Rectal smooth muscle tissue (tissue), 1 donor: ENCODE measurements around the gene ABHD2.
"Not testable (repeated sequence)": the region's sequence is repeated elsewhere in the genome, so short reads cannot be mapped to it uniquely, and the experiment has no call there.

ENCODE experiments used
- H3K27ac ChIP-seq: one replicate; pipeline ENCODE4 v1.7.0; 2013; ENCODE audit warnings: low read depth, low read length, inconsistent platforms
- H3K27me3 ChIP-seq: one replicate; pipeline ENCODE4 v1.7.0; 2013; ENCODE audit warnings: low read length; ENCODE audit not compliant: control insufficient read depth, insufficient read depth
- H3K36me3 ChIP-seq: one replicate; pipeline ENCODE4 v1.7.0; 2013; ENCODE audit warnings: low read length; ENCODE audit not compliant: control insufficient read depth, insufficient read depth
- H3K4me1 ChIP-seq: one replicate; pipeline ENCODE4 v1.7.0; 2013; ENCODE audit warnings: low read length; ENCODE audit not compliant: control insufficient read depth, insufficient read depth
- H3K4me3 ChIP-seq: one replicate; pipeline ENCODE4 v1.7.0; 2013; ENCODE audit warnings: low read length
- H3K9ac ChIP-seq: one replicate; pipeline ENCODE4 v1.7.0; 2013; ENCODE audit warnings: low read length

The ABHD2 gene

GRCh38 chr15:89227425-89227824, 139.2 kb downstream of the ABHD2 start:
- Histone ChIP-seq H3K36me3 (no peaks in the 10 kb centered on the region), H3K9ac (no peak overlapping the region), H3K4me3 (no peak overlapping the region), H3K4me1 (no peaks in the 10 kb centered on the region), H3K27ac (no peak overlapping the region), H3K27me3 (no peaks in the 10 kb centered on the region)

GRCh38 chr15:89230277-89230676, 142.0 kb downstream of the ABHD2 start:
- Histone ChIP-seq H3K4me1 (no peaks in the 10 kb centered on the region), H3K4me3 (no peak overlapping the region), H3K27me3 (no peaks in the 10 kb centered on the region), H3K9ac (no peak overlapping the region), H3K36me3 (no peaks in the 10 kb centered on the region), H3K27ac (no peak overlapping the region)

GRCh38 chr15:89231832-89232231, 143.6 kb downstream of the ABHD2 start:
- Histone ChIP-seq H3K4me3 (no peak overlapping the region), H3K27me3 (no peaks in the 10 kb centered on the region), H3K36me3 (no peaks in the 10 kb centered on the region), H3K9ac (no peak overlapping the region), H3K27ac (no peak overlapping the region), H3K4me1 (no peaks in the 10 kb centered on the region)

- not testable (repeated sequence) for H3K36me3 ChIP-seq, H3K9ac ChIP-seq, H3K27me3 ChIP-seq, H3K27ac ChIP-seq, H3K4me1 ChIP-seq, H3K4me3 ChIP-seq
Measured at GRCh38 chr15:89239883-89240810, 151.9 kb downstream of the ABHD2 start.

- no peak overlapping the region for H3K27ac ChIP-seq
- H3K27me3 ChIP-seq = no peaks in the 10 kb centered on the region
- peaks cover 6% of the 10 kb centered on the region for H3K4me1 ChIP-seq
- peak overlapping the region; percentile 92 for H3K4me3 ChIP-seq
- H3K9ac ChIP-seq = peak overlapping the region; percentile 49
- H3K36me3 ChIP-seq = no peaks in the 10 kb centered on the region
Measured at GRCh38 chr15:89243046-89243690, 154.9 kb downstream of the ABHD2 start.

GRCh38 chr15:89243691-89244573, 155.7 kb downstream of the ABHD2 start, which contains the start of gene FANCI:
Gene FANCI, plus strand, starts transcription at chr15:89243979. Its CDS starts 3,669 bp downstream, at chr15:89247648.
- Histone ChIP-seq H3K9ac (peak within 1 kb of the TSS; percentile 49), H3K4me1 (peaks cover 6% of the 10 kb centered on the region), H3K27me3 (no peaks in the 10 kb centered on the region), H3K27ac (no peak within 1 kb of the TSS), H3K4me3 (peak within 1 kb of the TSS; percentile 92), H3K36me3 (no peaks in the 10 kb centered on the region)

GRCh38 chr15:89244574-89244903, 156.3 kb downstream of the ABHD2 start:
- peak overlapping the region; percentile 92 for H3K4me3 ChIP-seq
- H3K27ac ChIP-seq = no peak overlapping the region
- H3K36me3 ChIP-seq = no peaks in the 10 kb centered on the region
- H3K4me1 ChIP-seq = peaks cover 6% of the 10 kb centered on the region
- H3K27me3 ChIP-seq = no peaks in the 10 kb centered on the region
- no peak overlapping the region for H3K9ac ChIP-seq

- Histone ChIP-seq H3K36me3 (no peaks in the 10 kb centered on the region), H3K9ac (no peak overlapping the region), H3K4me1 (peaks cover 6% of the 10 kb centered on the region), H3K27ac (no peak overlapping the region), H3K27me3 (no peaks in the 10 kb centered on the region), H3K4me3 (no peak overlapping the region)
Measured at GRCh38 chr15:89247446-89247845, 159.2 kb downstream of the ABHD2 start.

GRCh38 chr15:89248584-89248983, 160.3 kb downstream of the ABHD2 start:
- Histone ChIP-seq H3K27ac (no peak overlapping the region), H3K9ac (no peak overlapping the region), H3K36me3 (no peaks in the 10 kb centered on the region), H3K4me3 (no peak overlapping the region), H3K4me1 (peaks cover 6% of the 10 kb centered on the region), H3K27me3 (no peaks in the 10 kb centered on the region)

GRCh38 chr15:89250142-89250541, 161.9 kb downstream of the ABHD2 start:
- not testable (repeated sequence) for H3K9ac ChIP-seq, H3K36me3 ChIP-seq, H3K4me1 ChIP-seq, H3K4me3 ChIP-seq, H3K27ac ChIP-seq, H3K27me3 ChIP-seq
